Suprapubic skin (tissue), 4 donors: ENCODE results near the gene TGFBI. TPM values are rescaled to one million over a fixed set of nuclear protein-coding genes. Genes with fewer than 3 reads are reported as not detected.

ENCODE experiments used
- DNase-seq, 2 donors: peaks; one replicate each; pipeline ENCODE4 v3.0.0-alpha.2; 2019; ENCODE audit warnings: low spot score in 2 of 2
- H3K27ac ChIP-seq: fragments of 200-600 bp; sonication (generic); one replicate; pipeline ENCODE4 v1.5.1; 2019
- H3K27me3 ChIP-seq: fragments of 200-600 bp; sonication (generic); one replicate; pipeline ENCODE4 v1.5.1; 2019
- H3K36me3 ChIP-seq: fragments of 200-600 bp; sonication (generic); one replicate; pipeline ENCODE4 v1.5.1; 2019
- H3K4me1 ChIP-seq: fragments of 200-600 bp; sonication (generic); one replicate; pipeline ENCODE4 v1.5.1; 2019
- H3K4me3 ChIP-seq: fragments of 200-600 bp; sonication (generic); one replicate; pipeline ENCODE4 v1.5.1; 2019; ENCODE audit warnings: mild to moderate bottlenecking
- H3K9me3 ChIP-seq: fragments of 200-600 bp; sonication (generic); one replicate; pipeline ENCODE4 v1.5.1; 2019
- EP300 ChIP-seq: sonication (generic); formaldehyde crosslinking; IDR thresholded peaks from one replicate; pipeline ENCODE4 v1.6.1; 2017; ENCODE audit warnings: antibody characterized with exemption
- POLR2A ChIP-seq, 2 donors: fragments of 450-650 bp; IDR thresholded peaks; one replicate each; pipeline ENCODE4 v1.6.1; 2017; ENCODE audit warnings: antibody characterized with exemption in 2 of 2, mild to moderate bottlenecking in 2 of 2, moderate library complexity in 2 of 2
- POLR2AphosphoS5 ChIP-seq, 3 donors: sonication (generic); formaldehyde crosslinking; IDR thresholded peaks; one replicate each; pipeline ENCODE4 v1.6.1; 2017; ENCODE audit warnings: antibody characterized with exemption in 3 of 3
- WGBS: methylation state at CpG from one replicate; pipeline ENCODE4 v1.1.5; 2018; 5-methylcytosine and 5-hydroxymethylcytosine counted together
- total RNA-seq, 4 donors: library from RNA; depleted of rRNA; stranded (reverse); fragments of >200 nt; gene quantifications; one replicate each; pipeline ENCODE4 v1.1.0, GENCODE V29; 2016
- TF ChIP-seq, protein P1 (sequence below), 2 donors: fragments of 200-600 bp in 1 of 2; fragments of 450-650 bp in 1 of 2; sonication (generic) in 1 of 2; IDR thresholded peaks; one replicate each; pipeline ENCODE4 v1.5.1; 2016 to 2019; ENCODE audit warnings: antibody characterized with exemption in 2 of 2, mild to moderate bottlenecking in 1 of 2, moderate library complexity in 1 of 2

The TGFBI gene
- total RNA-seq, 4 donors from 2014 or later = 300 to 719 (median 389) TPM

DNA sequence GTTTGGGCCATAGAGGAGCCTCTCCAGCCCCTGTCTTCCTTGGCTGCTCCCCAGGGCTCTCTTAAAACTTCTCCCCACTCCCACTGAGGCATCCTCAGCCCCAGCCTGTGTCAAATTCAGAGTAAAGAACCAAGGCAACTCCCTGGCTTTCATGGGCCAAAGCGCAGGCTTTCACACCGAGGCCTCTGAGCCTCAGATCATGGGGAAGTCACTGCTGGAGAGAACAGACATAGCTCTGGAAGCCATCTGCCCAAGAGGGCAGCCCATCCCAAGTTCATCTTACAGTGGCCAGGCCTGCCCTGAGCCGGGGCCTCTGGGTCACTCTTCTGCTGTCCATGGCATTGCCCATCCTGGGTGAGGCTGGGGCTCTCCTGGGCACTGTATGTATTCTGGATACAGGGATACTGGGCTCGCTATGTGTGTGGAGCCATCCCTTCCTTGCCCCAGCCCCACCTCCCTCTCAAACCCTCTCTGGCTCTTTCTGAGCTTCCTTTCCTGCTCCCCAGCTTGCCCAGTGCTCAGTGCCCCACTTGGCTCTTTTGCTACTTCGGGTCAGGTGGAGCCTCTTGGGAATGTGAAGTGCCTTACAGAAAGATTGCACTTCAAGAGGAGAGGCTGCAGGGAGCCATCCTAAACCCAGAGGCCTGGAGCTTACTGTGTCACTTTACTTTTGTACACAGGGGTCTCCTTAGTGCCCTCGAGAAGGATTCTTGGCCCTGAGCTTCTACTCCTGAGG, 33.0 kb downstream of the TGFBI start:
- no peak overlapping the region for H3K27ac ChIP-seq
- DNase-seq = peak in 1 of 2 donors; percentile 59

GRCh38 chr5:136062366-136063274, 33.8 kb downstream of the TGFBI start:
- peak in 1 of 2 donors; percentile 72 for DNase-seq
- Histone ChIP-seq H3K9me3 (no peaks in the 10 kb centered on the region), H3K27ac (no peak overlapping the region), H3K4me1 (peaks cover 39% of the 10 kb centered on the region), H3K36me3 (peaks cover 41% of the 10 kb centered on the region), H3K27me3 (no peaks in the 10 kb centered on the region), H3K4me3 (no peak overlapping the region)
- WGBS = 82% methylated on average over 6 of the region's 6 CpGs
- TF ChIP-seq, protein P1, sequence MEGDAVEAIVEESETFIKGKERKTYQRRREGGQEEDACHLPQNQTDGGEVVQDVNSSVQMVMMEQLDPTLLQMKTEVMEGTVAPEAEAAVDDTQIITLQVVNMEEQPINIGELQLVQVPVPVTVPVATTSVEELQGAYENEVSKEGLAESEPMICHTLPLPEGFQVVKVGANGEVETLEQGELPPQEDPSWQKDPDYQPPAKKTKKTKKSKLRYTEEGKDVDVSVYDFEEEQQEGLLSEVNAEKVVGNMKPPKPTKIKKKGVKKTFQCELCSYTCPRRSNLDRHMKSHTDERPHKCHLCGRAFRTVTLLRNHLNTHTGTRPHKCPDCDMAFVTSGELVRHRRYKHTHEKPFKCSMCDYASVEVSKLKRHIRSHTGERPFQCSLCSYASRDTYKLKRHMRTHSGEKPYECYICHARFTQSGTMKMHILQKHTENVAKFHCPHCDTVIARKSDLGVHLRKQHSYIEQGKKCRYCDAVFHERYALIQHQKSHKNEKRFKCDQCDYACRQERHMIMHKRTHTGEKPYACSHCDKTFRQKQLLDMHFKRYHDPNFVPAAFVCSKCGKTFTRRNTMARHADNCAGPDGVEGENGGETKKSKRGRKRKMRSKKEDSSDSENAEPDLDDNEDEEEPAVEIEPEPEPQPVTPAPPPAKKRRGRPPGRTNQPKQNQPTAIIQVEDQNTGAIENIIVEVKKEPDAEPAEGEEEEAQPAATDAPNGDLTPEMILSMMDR (IDR thresholded peaks at IDR 0.05) = peak; percentile 21 to 50
- TF ChIP-seq EP300 (no peak), POLR2AphosphoS5 (IDR thresholded peaks at IDR 0.05) (no peak)

More for the DNA sequence above, 33.0 kb downstream of the TGFBI start:
- Histone ChIP-seq H3K9me3 (no peaks in the 10 kb centered on the region), H3K4me1 (peaks cover 33% of the 10 kb centered on the region), H3K27me3 (no peaks in the 10 kb centered on the region), H3K36me3 (peaks cover 47% of the 10 kb centered on the region), H3K4me3 (no peak overlapping the region)
- TF ChIP-seq EP300 = no peak
- no peak for TF ChIP-seq POLR2AphosphoS5 (IDR thresholded peaks at IDR 0.05)
- TF ChIP-seq POLR2A (IDR thresholded peaks at IDR 0.05) = no peak
- TF ChIP-seq, protein P1 (IDR thresholded peaks at IDR 0.05) = no peak
- WGBS = 94% methylated on average over 2 of the region's 6 CpGs

GRCh38 chr5:136063778-136064465, 35.1 kb downstream of the TGFBI start:
- no peak overlapping the region for H3K4me3 ChIP-seq
- H3K27ac ChIP-seq = no peak overlapping the region
- no peaks in the 10 kb centered on the region for H3K9me3 ChIP-seq
- H3K36me3 ChIP-seq = peaks cover 41% of the 10 kb centered on the region
- DNase-seq = peak in 1 of 2 donors; percentile 44
- TF ChIP-seq POLR2AphosphoS5 (IDR thresholded peaks at IDR 0.05) = no peak
- no peak for TF ChIP-seq POLR2A (IDR thresholded peaks at IDR 0.05)
- no peak for TF ChIP-seq EP300
- TF ChIP-seq, protein P1 (IDR thresholded peaks at IDR 0.05) = no peak
- WGBS = 80% methylated on average over 8 of the region's 8 CpGs
- no peaks in the 10 kb centered on the region for H3K27me3 ChIP-seq
- peaks cover 27% of the 10 kb centered on the region for H3K4me1 ChIP-seq

- no peak overlapping the region for H3K4me3 ChIP-seq
- 75% methylated on average over 4 of the region's 4 CpGs for WGBS
- no peak for TF ChIP-seq POLR2AphosphoS5 (IDR thresholded peaks at IDR 0.05)
- no peak for TF ChIP-seq POLR2A (IDR thresholded peaks at IDR 0.05)
- TF ChIP-seq, protein P1 (IDR thresholded peaks at IDR 0.05) = no peak
- no peak for TF ChIP-seq EP300
- DNase-seq = peak in 1 of 2 donors; percentile 71
- no peak overlapping the region for H3K27ac ChIP-seq
- no peaks in the 10 kb centered on the region for H3K27me3 ChIP-seq
- no peaks in the 10 kb centered on the region for H3K9me3 ChIP-seq
- peaks cover 27% of the 10 kb centered on the region for H3K4me1 ChIP-seq
- peaks cover 35% of the 10 kb centered on the region for H3K36me3 ChIP-seq
Observed at GRCh38 chr5:136064510-136064909, 35.7 kb downstream of the TGFBI start.
